NCI-H510A treated with DMSO at 0.1 percent for 48 hours (cell line): ENCODE results near the gene MAP3K4.

Experiments
- DNase-seq: peaks from one replicate; lab custom pipeline; 2025; lab: John Stamatoyannopoulos, UW

MAP3K4 gene

DNA sequence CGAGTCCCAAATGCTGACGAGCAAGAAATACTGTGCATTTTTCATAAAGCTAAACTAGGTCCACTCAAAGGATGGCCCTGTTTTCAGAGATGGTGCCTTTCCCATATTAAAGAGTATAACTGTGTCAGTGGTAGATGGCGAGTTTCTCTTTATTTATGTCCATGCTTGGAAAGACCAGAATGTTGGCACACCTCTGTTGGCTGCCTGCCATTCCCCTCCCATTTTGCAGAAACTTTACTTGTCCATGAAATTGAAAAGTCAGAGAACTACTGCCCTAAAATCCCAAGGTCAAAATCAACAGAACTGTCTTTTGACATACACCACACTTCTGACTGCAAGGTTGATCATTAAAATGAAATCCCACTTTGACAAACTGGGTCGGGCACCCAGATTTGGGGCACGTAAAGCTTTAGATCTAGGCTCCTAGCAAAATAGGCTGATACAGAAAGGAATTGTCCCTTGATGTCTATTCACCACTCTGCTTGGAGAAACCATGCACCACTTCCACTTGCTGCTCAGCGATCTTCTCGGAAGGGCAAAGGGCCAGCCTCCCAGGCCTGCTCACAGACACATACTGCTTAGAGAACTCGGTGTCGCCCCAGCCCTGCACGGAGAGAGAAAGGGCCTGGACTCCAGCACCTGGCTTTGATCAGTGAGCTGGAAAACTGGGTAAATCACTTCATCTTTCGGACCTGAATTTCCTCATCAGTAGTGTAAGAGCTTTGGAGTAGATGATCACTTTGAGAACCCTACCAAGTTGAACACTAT is 152.3 kb downstream of the MAP3K4 start:
- DNase-seq = no peak

DNA sequence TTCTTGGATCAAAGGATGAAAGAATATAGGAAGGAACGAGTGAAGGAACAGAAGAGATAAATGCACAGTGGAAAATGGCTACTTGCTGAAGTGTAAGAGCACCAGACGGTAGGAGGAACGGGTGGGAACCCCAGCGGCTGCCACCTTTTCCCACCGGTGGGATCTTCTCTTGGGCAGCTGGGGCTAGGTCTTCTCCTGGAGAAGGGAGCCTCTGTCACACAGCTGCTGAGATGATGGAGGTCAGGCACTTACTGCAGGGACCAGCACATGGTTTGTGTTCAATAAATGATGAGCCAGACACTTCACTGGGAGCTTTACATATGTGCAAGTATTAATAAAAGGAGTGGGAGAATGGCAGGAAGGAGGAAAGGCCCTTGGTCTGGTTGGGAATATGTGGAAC is 158.6 kb downstream of the MAP3K4 start:
- no peak for DNase-seq

DNA sequence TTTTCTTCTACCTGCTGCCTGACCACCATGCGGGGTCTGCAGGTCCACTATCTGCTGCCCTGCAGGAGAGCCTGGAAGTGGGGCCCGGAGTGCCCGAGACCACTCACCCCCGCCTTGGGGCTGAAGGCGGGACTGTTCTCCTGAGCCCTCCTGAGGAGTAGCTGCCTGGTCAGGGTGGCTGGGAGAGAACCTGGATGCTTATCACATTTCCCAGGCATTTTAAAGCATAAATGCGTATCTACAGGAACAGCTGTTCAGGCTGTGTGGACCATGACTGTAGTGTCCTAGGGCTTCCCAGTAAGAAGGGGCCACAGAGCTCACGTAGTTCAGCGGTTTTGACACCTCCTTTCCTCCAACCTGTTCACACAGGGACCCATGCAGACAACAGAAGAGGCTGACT is 159.0 kb downstream of the MAP3K4 start:
- DNase-seq = no peak

DNA sequence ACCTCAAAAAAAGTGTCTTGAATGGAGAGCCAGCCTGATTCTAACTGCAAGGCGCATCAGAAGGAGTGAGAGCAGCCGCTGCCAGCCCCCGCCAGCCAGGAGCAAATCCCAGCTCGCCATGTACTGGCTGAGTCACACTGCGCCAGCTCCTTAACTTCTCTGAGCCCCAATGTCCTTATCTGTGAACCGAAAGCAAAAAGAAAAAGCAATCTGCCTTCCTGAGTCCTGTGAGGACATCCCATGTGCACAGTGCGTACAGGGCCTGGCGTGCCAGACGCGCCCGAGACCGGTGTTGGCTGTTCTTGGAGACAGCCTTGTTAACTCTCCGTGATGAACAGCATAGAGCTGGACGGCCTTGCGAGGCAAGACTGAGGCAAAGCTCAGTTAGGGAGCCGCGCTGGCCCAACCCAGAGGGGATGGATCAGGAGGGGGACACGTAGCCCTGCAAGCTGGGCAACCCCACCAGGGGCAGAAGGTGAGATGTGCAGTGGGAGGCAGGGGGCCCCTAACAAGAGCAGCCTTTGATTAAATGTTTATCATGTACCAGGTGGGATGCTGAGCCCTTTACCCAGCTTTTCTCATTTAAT is 159.6 kb downstream of the MAP3K4 start:
- DNase-seq = no peak

DNA sequence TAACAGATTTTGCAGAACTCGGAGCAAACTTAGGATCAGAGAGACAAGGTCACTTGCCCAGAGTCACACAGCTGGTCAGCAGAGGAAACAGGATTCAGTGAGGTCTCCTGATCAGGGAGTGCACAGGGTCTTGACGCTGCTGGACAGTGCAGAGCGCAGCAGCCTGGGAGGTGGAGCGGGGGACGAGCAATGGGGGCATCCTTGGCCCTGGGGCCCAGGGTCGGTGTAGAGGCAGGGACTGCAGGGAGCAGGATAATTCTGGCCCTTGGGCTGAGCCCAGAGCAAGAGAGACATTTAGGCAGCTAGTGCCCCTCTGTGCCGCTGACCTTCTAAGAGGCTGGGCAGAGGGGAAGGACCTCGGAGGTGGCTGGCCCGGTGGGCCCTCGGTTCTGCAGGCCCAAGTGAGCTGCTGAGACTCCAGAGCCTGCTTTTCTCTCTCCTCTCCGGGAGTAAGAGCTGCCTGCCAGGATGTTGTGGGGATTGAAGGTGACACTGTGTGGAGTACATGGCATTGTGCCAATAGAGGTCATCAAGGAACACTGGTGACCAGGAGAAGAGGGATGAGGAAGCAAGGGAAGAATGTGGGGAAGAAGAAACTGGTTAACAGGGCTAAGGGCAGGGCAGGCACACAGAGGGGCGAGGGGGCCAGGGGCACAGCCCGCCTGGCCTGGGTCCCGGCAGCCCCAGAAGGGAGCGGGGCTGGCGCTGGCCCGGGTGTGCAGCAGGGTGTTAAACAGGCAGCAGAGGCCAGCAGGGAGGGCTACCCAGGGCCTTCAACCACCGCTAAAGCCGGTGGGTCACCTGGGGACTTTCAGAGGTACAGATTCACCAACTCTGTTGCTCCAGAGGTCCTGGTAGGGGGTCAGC is 160.3 kb downstream of the MAP3K4 start:
- peak; percentile 1 for DNase-seq

DNA sequence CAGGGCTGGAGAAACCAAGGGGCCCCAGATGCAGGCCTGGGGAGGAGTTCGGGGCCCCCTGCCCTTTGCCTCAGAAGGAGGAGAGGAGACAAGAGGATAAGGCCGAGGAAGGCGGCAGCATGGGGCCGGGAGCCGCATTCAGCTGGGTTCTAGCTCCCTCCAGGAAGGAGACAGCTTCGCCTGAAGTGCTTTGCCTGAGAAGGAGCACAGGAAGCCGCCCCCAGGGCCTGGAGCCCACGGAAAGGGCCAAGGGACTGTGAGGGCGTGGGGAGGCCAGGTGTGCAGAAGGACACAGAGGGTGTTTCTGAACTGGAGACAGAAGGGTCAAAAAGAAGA is 160.9 kb downstream of the MAP3K4 start:
- no peak for DNase-seq

DNA sequence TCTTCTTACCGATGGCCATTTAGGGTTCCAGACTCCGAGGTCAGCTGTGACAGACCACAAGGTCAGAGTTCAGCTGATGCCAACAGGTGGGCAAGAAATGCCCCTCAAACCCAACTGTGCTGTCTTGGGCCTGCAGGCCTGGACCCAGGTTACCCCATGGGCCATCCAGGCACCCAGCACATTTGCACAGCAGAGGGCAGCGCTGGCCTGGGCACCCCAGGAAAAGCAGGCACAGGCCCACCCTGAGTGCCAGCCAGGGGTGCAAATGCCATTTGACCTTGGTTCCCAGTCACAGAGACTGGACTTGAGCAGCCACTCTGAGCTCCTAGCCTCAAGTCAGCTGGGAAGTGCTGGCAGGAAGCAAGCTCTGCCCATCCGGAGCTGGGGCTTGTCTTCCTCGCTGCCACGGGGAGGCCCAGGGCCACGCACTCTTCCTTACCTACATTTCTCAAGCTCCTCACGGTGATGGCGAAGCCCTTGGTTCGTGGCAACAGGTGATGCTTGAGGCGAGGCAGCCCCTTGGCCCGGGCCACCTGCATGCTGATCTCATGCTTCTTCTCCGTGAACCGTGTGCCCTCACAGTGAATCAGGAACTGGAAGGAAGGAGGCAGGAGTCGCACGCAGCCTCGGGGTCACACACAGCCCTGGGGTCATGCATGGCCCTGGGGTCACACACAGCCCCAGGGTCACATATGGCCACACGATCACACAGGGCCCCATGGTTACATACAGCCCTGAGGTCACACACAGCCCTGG is 161.5 kb downstream of the MAP3K4 start:
- DNase-seq = no peak

DNA sequence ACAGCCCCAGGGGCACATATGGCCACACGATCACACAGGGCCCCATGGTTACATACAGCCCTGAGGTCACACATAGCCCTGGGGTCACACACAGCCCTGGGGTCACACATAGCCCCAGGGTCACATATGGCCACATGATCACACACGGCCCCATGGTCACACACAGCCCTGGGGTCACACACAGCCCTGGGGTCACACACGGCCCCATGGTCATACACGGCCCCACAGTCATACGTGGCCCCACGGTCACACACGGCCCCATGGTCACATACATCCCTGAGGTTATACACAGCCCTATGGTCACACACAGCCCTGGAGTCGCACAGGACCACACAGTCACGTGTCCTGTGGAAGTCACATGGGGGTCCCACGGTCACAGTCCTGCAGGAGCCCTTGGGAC is 162.2 kb downstream of the MAP3K4 start:
- no peak for DNase-seq

DNA sequence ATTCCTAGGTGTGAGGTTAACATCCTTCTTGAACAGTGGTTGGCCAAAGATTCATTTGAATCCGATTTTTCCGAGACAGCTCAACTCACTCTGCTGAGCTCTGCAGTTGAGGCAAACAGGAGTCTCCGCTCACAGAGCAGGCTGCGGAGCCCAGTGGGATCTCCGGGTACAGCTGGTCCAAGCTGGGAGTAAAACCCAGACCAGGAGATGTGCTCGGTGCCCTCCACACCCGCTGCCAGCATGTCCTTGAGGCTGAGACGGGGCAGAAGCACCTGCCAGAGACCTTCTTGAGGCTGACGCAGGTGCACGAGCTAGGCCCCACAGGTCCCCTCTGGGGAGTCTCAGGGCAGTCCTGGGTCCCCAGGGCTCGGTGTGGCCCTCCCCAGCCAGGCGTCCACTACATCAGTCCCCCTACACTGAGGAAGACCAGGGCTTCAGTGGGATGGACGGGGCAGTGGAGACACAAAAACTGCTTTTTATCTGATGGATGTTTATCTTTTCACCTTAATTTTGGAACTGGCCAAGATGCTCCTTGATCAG is 163.3 kb downstream of the MAP3K4 start:
- DNase-seq = no peak

DNA sequence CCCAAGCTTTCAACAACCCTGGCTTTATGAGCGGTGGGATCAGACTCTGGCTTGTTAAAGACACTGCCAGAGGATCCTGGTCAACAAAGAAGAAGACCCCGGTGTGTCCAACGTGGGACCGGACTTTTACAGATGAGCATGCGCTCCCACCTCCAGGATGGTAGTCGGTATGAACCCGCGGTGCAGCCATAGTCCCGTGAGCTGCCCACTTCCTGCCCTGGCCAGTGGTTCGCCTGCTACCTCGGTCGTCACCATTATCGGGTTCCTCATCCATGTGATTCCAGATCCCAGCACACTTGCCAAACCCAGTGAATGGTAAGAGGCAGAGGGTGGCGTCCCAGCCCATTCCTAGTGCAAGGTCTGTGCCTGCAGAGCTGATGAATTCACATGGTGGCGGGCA is 169.6 kb downstream of the MAP3K4 start:
- no peak for DNase-seq

DNA sequence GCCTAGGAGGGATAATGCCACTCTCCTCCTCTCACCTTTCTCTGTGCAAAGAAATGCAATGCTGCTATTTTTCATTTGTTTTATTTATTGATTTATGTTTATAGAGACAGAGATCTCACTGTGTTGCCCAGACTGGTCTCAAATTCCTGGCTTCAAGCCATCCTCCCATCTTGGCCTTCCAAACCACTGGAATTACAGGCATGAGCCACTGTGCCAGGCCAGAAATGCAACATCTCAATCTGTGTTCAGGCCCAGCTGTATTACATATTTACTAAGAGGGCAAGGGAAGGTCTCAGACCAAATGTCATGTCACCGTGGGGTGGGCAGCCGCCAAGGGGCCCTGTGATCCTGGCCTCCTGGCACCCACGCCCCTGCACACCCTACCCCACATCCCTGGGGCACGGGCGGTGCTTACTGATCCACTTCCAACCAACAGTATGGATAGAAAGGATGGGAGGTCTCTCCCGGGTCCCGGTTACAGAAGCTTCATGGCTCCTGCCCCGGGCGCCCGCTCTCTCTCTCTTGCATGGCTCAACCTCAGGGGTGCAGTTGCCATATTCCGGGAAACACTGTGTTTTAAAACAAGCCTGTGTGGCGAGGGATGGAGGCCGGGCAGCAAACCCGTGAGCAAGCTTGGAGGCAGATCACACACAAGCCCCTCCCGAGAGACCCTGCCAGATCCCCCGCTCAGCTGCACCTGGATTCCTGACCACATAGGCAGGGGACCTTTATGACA is 170.5 kb downstream of the MAP3K4 start:
- no peak for DNase-seq

DNA sequence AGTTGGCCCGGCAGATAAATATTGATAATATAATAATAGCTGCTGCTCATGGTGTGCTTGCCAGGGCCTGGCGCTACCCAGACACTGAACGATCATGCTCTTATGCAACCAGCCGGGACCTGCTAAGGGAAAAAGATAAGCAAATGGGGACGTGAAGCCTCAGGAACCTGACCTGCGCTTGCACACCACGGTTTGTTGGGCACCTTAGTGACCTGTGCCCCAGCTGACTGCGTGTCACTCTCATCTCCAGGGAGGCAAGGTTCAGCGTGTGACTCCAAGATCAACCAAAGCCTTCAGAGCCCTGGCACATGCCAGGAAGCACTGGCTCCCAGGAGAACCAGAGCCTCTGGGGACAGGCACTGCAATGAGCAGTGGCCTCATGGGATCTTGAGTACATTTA is 171.2 kb downstream of the MAP3K4 start:
- DNase-seq = no peak

DNA sequence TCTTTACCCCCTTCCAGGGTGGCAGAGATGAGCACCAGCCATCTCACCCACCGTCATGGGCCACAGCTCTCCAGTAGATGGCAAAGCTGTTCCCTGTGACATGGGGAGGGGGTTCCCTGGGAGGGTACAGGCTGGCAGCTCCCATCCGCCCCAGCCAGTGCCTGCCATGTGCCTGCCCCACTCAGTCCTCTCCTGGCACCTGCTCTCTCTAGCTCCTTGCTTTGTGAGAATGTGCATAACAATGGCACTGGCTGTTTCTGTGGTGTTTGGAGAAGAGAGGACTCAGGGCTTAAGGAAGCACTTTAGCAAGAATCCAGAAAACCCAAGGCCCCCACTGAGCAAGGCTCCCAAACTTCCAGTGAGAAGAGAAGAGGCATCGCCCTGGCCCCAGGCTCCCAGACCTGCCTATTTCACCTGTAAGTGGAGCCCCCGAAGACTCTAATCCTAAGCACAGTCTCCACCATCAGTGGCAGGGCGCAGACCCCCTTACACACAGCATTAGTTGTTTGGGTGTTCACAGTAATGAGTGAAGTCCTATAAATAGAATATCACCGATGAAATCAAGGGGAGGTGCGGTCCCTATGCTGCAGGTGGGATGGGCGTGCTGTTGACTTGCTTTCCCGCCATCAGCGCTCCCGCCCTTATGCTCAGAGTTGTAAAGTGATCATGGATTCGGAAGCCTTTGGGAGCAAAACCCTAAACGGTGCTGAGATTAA is 172.1 kb downstream of the MAP3K4 start:
- no peak for DNase-seq

DNA sequence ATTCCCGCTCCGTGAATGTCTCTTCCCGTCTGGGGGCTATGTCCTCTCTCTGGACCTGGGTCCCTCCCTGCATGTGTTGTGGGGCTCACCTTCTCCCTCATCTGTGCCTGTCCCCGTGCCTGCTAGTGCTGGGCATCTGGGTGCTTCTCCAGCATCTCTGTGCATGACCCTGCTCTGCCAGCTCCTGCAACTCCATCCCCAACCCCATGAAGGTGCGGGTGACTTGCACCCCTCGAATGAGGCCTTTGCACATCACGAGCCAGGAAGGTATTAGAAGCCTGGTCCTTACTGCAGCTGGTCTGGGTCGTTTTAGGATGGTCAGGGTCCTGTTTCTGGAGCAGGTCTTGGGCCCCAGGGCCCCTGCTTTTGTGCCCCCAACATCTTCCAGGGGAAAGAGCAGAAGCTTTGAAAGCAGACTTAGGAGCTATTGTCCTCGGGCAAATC is 172.6 kb downstream of the MAP3K4 start:
- DNase-seq = no peak

DNA sequence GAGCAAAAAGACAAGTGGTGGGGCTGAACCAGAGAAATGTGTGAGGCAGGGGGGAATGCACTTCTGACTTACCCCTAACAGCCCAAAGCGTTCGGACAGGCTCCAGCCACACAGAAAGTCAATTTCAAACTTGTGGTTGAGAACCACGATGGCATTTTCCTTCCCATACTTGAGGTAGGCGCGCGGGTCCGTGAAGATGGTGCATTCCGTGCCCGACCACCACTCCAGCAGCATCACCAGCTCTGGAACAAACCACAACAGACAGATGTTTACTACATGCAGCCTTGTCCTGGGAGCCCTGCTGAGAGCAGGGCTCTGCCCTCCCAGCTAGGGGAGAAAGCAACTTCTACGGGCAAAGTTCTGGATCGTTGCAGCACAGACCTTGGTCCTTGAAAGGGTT is 174.6 kb downstream of the MAP3K4 start:
- DNase-seq = no peak

DNA sequence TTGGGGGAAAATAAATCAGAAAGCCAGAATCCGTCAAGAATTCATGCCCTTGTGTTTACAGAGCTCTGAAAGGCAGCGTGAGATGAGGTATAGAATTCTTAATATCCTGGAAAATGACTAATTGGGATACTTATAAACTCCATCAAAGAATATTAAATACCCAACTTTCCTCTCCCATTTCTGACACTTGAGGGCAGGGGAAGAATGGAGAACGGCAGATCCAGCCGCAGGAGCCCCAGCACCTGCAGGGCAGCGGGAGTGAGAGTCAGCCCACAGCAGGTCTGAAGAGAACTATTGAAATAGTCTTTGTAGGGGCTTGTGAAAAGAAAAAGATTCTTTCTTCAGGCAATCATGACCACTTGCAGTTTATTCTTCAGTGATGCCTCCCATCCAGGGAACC is 175.1 kb downstream of the MAP3K4 start:
- no peak for DNase-seq
